ENCODE measurements around the gene AJUBA. TPM values are rescaled to one million over a fixed set of nuclear protein-coding genes. Genes with fewer than 3 reads are reported as not detected.

AJUBA gene
- total RNA-seq, 1 experiment from 2014 or later, result 42.6 TPM

DNA sequence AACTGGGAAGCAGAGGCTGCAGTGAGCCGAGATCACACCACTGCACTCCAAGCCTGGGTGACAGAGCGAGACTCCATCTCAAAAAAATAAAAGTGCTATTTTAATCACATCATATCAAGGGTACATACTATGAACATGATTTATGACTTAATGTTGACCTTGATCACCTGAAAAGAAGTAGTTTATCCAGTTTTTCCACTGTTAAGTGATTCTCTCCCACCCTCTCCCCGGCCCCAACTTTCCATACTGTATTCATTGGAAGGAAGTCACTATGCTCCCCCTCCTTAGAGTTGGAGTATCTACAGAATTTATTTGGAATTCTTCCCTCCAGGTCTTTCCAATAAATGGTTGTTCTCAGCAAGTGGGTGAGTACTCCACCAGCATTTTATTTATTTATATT, 50.2 kb downstream of the AJUBA start:
- ChIA-PET CTCF (no interaction called here), POLR2A (ENCODE audit: unreplicated experiment) (no interaction called here)
- BruUV-seq (replicated peaks), result no TSS peak
- Histone ChIP-seq H3K27ac (no peak overlapping the region), H3K9me3 (ENCODE audit: insufficient read depth, low read depth) (no peaks in the 10 kb centered on the region), H3F3A (ENCODE audit: insufficient read depth, low read depth) (peaks cover 6% of the 10 kb centered on the region; the same call in 1 of the 2 replicates), H3K4me1 (replicated peaks; ENCODE audit: insufficient read depth) (peaks cover 24% of the 10 kb centered on the region), H3K36me3 (ENCODE audit: low read depth) (no peaks in the 10 kb centered on the region), H3K4me2 (no peak overlapping the region), H3K9me2 (ENCODE audit: insufficient read depth) (no peaks in the 10 kb centered on the region), H2AFZ (no peak overlapping the region), H3K79me2 (ENCODE audit: low read depth) (peaks cover 19% of the 10 kb centered on the region), H4K20me1 (ENCODE audit: insufficient read depth) (no peaks in the 10 kb centered on the region), H3K27me3 (ENCODE audit: insufficient read depth, low read depth) (no peaks in the 10 kb centered on the region), H3K4me3 (no peak overlapping the region)
- intact Hi-C loops (cut with micrococcal nuclease; ENCODE audit: unreplicated experiment), result no loop called here
- TF ChIP-seq, protein P1, sequence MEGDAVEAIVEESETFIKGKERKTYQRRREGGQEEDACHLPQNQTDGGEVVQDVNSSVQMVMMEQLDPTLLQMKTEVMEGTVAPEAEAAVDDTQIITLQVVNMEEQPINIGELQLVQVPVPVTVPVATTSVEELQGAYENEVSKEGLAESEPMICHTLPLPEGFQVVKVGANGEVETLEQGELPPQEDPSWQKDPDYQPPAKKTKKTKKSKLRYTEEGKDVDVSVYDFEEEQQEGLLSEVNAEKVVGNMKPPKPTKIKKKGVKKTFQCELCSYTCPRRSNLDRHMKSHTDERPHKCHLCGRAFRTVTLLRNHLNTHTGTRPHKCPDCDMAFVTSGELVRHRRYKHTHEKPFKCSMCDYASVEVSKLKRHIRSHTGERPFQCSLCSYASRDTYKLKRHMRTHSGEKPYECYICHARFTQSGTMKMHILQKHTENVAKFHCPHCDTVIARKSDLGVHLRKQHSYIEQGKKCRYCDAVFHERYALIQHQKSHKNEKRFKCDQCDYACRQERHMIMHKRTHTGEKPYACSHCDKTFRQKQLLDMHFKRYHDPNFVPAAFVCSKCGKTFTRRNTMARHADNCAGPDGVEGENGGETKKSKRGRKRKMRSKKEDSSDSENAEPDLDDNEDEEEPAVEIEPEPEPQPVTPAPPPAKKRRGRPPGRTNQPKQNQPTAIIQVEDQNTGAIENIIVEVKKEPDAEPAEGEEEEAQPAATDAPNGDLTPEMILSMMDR (conservative IDR thresholded peaks at IDR 0.05), result no peak
- TF ChIP-seq EZH2 (IDR thresholded peaks at IDR 0.05; ENCODE audit: low read depth), result no peak
- no peak for DNase-seq

DNA sequence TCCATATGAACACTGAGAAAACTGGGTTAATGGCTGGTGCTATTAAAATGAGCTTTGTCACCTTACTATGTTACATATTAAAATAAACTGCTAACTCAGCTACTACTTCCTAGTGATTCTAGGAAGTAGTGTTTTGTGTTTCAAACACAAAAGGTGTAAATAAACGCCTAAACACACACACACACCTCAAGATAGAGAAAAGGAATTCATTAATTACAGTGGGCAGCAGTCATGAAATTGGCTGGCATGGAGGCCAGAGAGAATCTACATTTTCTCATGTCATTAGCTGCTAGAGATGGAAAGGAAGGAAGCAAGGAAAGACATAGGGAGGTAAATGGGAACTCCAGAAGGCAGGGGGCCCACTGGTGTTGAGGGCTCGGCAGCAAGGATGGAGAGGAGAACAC, 52.4 kb downstream of the AJUBA start:
- POLR2A ChIA-PET (ENCODE audit: unreplicated experiment), result interaction anchor here (0.6 to 0.8 kb wide), 3 partner anchors 104 to 497 kb away, joined by 3 to 5 read pairs (median 4); no protein-coding TSS in a partner anchor
- peak in 1 of 2 experiments; percentile 39 for DNase-seq

DNA sequence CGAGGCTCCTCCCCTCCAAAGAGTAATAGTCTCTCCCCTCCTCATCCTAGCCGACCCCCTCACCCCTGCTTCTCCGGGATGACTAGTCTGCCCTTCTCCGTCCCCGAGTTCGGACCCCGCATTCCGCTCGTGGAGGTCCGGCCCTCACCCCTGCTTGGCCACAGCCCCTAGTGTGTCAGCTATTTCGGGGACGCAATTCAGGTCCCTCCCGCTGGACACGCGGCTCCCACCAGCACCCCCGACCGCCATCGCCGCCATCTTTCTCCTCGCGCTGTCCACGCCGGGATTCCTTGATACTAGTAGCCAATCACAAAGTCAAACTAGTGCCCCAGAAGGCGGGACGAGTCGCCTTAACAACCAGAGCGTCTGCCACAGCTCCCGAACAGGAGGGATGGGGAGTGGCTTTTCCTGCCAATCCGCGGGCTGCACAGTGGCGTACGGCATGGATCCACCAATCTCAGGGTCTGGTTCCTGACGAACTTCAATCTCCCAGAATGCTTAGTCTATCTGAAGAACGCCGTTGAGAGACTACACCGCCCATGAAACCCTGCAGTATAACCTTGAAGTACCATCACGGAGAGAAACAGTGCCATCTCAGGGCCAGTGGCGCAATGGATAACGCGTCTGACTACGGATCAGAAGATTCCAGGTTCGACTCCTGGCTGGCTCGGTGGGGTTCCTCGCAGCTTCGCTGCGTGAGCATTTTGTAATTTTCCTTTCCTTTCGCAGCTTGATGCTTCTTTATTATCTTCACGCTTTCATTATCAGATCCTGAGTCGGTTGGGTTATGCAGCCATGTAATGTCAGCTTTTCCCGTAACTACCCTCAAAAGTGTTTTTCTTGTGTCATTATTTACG, 53.0 kb downstream of the AJUBA start, which contains the start of gene PRMT5:
Gene PRMT5, minus strand, starts transcription at position 273 of the 857 bp plus-strand sequence. Its CDS starts 15 bp downstream, at position 258.
- DNase-seq, result peak; percentile 94 to 98
- Histone ChIP-seq H4K20me1 (ENCODE audit: insufficient read depth) (no peaks in the 10 kb centered on the region), H2AFZ (peak within 1 kb of the TSS; percentile 89), H3K27ac (peak within 1 kb of the TSS; percentile 42), H3F3A (ENCODE audit: insufficient read depth, low read depth) (peaks cover 6% of the 10 kb centered on the region), H3K4me2 (peak within 1 kb of the TSS; percentile 95), H3K9me2 (ENCODE audit: insufficient read depth) (no peaks in the 10 kb centered on the region), H3K36me3 (ENCODE audit: low read depth) (peaks cover 21% of the 10 kb centered on the region), H3K4me1 (replicated peaks; ENCODE audit: insufficient read depth) (peaks cover 32% of the 10 kb centered on the region), H3K79me2 (ENCODE audit: low read depth) (peaks cover 19% of the 10 kb centered on the region), H3K27me3 (ENCODE audit: insufficient read depth, low read depth) (no peaks in the 10 kb centered on the region), H3K4me3 (peak within 1 kb of the TSS; percentile 85), H3K9me3 (ENCODE audit: insufficient read depth, low read depth) (no peaks in the 10 kb centered on the region)
- intact Hi-C loops (cut with micrococcal nuclease; ENCODE audit: unreplicated experiment), result loop anchor here (5.0 kb wide), 1 partner anchor 128 kb away; the partner anchor contains the start of gene CDH24
- ChIA-PET CTCF (interaction anchor here (0.6 to 1.6 kb wide), 4 partner anchors 26 to 106 kb away, joined by 3 to 8 read pairs (median 4); partner anchors contain the start of gene HAUS4), POLR2A (ENCODE audit: unreplicated experiment) (interaction anchor here (0.6 to 1.0 kb wide), 6 partner anchors 53 to 497 kb away, joined by 3 to 13 read pairs (median 4); partner anchors contain the start of genes ACIN1, AJUBA and C14orf119)
- TF ChIP-seq, protein P1 (conservative IDR thresholded peaks at IDR 0.05), result no peak
- TF ChIP-seq EZH2 (IDR thresholded peaks at IDR 0.05; ENCODE audit: low read depth), result no peak
- TSS peak; percentile 47 for BruUV-seq (replicated peaks)

More for the DNA sequence above, 52.4 kb downstream of the AJUBA start:
- H3K4me1 ChIP-seq (replicated peaks; ENCODE audit: insufficient read depth), result peaks cover 32% of the 10 kb centered on the region
- no peaks in the 10 kb centered on the region for H3K9me3 ChIP-seq (ENCODE audit: insufficient read depth, low read depth)
- H3F3A ChIP-seq (ENCODE audit: insufficient read depth, low read depth), result peaks cover 6% of the 10 kb centered on the region
- BruUV-seq (replicated peaks), result no TSS peak
- H3K9me2 ChIP-seq (ENCODE audit: insufficient read depth), result no peaks in the 10 kb centered on the region
- intact Hi-C loops (cut with micrococcal nuclease; ENCODE audit: unreplicated experiment), result loop anchor here (2.0 to 5.0 kb wide), 2 partner anchors 53 to 127 kb away; partner anchors contain the start of genes AJUBA and CDH24
- TF ChIP-seq, protein P1 (conservative IDR thresholded peaks at IDR 0.05), result no peak
- no peak for TF ChIP-seq EZH2 (IDR thresholded peaks at IDR 0.05; ENCODE audit: low read depth)
- H3K4me3 ChIP-seq, result peak overlapping the region; percentile 55
- peak overlapping the region; percentile 72 for H3K4me2 ChIP-seq
- H3K36me3 ChIP-seq (ENCODE audit: low read depth), result peaks cover 15% of the 10 kb centered on the region
- H3K27ac ChIP-seq, result peak overlapping the region; percentile 42
- CTCF ChIA-PET, result interaction anchor here (0.7 to 1.6 kb wide), 4 partner anchors 25 to 128 kb away, joined by 3 to 8 read pairs (median 4); partner anchors contain the start of gene HAUS4
- H4K20me1 ChIP-seq (ENCODE audit: insufficient read depth), result no peaks in the 10 kb centered on the region
- peaks cover 19% of the 10 kb centered on the region for H3K79me2 ChIP-seq (ENCODE audit: low read depth)
- H2AFZ ChIP-seq, result peak overlapping the region; percentile 68
- no peaks in the 10 kb centered on the region for H3K27me3 ChIP-seq (ENCODE audit: insufficient read depth, low read depth)
